ENCODE measurements around the gene THAP6.
"Not testable (repeated sequence)": the region's sequence is repeated elsewhere in the genome, so short reads cannot be mapped to it uniquely, and the experiment has no call there.

Gene THAP6

DNA sequence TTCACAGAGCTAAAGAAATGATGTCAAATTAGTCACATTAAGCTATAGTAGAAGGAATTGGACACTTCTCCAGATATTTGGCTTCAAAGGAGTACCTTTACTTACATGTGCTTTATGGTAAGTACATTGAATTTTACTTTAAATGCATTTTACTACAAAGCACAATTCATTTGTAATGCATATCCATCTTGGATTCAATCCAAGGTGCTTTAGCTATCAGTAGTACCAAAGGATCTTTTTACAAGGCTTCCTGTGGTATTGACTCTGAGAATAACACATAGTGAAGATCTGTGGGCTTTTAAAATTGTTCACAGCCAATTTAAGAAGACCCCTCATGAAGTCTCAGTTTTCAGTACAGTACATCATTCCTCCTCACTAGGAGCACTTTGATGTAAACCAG, 13.2 kb downstream of the THAP6 start:
- TF ChIP-seq, protein P1, sequence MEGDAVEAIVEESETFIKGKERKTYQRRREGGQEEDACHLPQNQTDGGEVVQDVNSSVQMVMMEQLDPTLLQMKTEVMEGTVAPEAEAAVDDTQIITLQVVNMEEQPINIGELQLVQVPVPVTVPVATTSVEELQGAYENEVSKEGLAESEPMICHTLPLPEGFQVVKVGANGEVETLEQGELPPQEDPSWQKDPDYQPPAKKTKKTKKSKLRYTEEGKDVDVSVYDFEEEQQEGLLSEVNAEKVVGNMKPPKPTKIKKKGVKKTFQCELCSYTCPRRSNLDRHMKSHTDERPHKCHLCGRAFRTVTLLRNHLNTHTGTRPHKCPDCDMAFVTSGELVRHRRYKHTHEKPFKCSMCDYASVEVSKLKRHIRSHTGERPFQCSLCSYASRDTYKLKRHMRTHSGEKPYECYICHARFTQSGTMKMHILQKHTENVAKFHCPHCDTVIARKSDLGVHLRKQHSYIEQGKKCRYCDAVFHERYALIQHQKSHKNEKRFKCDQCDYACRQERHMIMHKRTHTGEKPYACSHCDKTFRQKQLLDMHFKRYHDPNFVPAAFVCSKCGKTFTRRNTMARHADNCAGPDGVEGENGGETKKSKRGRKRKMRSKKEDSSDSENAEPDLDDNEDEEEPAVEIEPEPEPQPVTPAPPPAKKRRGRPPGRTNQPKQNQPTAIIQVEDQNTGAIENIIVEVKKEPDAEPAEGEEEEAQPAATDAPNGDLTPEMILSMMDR (IDR thresholded peaks at IDR 0.05; ENCODE audit: insufficient read depth, low read length, poor library complexity, severe bottlenecking), result no peak
- no peak overlapping the region for H3K4me3 ChIP-seq (replicated peaks; ENCODE audit: low read depth, low read length)
- no peaks in the 10 kb centered on the region for H3K27me3 ChIP-seq (replicated peaks; ENCODE audit: control insufficient read depth, insufficient read depth, low read length)
- H3K36me3 ChIP-seq (ENCODE audit: control insufficient read depth, insufficient read depth, low read length), result peaks cover 6% of the 10 kb centered on the region
- DNase-seq (ENCODE audit: extremely low read depth, insufficient read length), result no peak

DNA sequence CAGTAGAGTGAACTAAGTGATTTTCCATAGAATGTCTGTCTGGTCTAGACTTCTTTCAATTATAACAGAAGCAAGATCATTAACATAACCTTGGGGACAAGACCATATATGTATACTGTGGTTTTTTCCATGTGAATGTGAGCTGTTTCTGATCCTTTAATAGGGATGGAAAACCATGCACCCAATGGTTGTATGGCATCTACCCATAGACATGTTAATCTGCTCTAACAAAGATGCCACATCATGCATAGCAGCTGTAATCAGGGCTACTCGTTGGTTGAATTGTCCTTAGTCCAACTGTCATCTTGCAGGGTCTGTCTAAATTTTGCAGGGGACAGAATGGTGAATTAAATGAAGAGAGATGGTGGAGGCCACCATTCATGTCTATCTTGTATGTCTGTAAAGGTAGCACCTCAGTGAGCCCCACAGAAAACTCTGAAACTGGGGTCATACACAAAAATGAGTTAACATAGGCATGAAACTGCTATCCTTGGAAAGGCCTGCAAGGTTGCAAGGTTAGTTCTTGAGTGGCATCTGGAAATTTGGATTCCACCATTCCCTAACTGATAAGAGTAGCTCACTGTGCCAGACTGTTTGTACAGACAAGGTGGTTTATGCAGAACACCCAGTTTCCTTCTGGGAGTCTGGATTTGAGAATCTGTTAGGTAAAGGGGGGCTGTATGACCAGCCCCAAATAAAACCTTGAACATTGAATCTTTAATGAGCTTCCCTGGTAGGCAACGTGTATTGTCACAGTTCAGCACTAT, 16.5 kb downstream of the THAP6 start:
- H3K4me3 ChIP-seq (replicated peaks; ENCODE audit: low read depth, low read length), result no peak overlapping the region
- TF ChIP-seq, protein P1 (IDR thresholded peaks at IDR 0.05; ENCODE audit: insufficient read depth, low read length, poor library complexity, severe bottlenecking), result no peak
- no peak for DNase-seq (ENCODE audit: extremely low read depth, insufficient read length)
- H3K27me3 ChIP-seq (replicated peaks; ENCODE audit: control insufficient read depth, insufficient read depth, low read length), result no peaks in the 10 kb centered on the region
- peaks cover 5% of the 10 kb centered on the region for H3K36me3 ChIP-seq (ENCODE audit: control insufficient read depth, insufficient read depth, low read length)

DNA sequence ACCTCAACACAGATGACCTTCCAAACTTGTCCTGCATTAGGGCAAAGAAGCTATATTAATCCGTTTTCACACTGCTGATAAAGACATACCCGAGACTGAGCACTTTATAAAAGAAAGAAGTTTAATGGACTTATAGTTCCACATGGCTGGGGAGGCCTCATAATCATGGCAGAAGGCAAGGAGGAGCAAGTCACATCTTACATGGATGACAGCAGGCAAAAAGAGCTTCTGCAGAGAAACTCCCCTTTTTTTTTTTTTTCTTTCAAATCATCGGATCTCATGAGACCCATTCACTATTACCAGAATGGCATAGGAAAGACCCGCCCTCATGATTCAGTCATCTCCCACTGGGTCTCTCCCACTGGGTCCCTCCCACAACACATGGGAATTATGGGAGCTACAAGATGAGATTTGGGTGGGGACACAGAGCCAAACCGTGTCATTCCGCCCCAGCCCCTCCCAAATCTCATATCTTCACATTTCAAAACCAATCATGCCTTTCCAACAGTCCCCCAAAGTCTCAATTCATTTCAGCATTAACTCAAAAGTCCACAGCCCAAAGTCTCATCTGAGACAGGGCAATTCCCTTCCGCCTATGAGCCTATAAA, 17.4 kb downstream of the THAP6 start:
- H3K36me3 ChIP-seq (ENCODE audit: control insufficient read depth, insufficient read depth, low read length); H3K4me3 ChIP-seq (replicated peaks; ENCODE audit: low read depth, low read length); H3K27me3 ChIP-seq (replicated peaks; ENCODE audit: control insufficient read depth, insufficient read depth, low read length); DNase-seq (ENCODE audit: extremely low read depth, insufficient read length): not testable (repeated sequence)

DNA sequence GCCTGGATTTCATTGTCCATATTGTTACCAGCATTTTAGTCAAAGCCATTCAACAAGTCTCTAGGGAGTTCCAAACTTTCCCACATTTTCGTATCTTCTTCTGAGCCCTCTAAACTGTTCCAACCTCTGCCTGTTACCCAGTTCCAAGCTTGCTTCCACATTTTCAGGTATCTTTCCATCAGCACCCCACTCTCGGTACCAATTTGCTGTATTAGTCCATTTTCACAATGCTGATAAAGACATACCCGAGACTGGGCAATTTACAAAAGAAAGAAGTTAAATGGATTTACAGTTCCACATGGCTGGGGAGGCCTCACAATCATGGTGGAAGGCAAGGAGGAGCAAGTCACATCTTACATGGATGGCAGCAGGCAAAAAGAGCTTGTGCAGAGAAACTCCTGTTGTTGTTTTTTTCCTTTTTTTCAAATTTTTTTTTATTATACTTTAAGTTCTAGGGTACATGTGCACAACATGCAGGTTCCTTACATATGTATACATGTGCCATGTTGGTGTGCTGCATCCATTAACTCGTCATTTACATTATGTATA, 19.1 kb downstream of the THAP6 start:
- DNase-seq (ENCODE audit: extremely low read depth, insufficient read length); H3K36me3 ChIP-seq (ENCODE audit: control insufficient read depth, insufficient read depth, low read length); H3K27me3 ChIP-seq (replicated peaks; ENCODE audit: control insufficient read depth, insufficient read depth, low read length); H3K4me3 ChIP-seq (replicated peaks; ENCODE audit: low read depth, low read length): not testable (repeated sequence)

DNA sequence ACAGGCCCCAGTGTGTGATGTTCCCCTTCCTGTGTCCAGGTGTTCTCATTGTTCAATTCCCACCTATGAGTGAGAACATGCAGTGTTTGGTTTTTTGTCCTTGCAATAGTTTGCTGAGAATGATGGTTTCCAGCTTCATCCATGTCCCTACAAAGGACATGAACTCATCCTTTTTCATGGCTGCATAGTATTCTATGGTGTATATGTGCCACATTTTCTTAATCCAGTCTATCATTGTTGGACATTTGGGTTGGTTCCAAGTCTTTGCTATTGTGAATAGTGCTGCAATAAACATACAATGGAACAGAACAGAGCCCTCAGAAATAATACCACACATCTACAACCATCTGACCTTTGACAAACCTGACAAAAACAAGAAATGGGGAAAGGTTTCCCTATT, 19.7 kb downstream of the THAP6 start:
- not testable (repeated sequence) for H3K36me3 ChIP-seq (ENCODE audit: control insufficient read depth, insufficient read depth, low read length); H3K27me3 ChIP-seq (replicated peaks; ENCODE audit: control insufficient read depth, insufficient read depth, low read length); DNase-seq (ENCODE audit: extremely low read depth, insufficient read length); H3K4me3 ChIP-seq (replicated peaks; ENCODE audit: low read depth, low read length)

DNA sequence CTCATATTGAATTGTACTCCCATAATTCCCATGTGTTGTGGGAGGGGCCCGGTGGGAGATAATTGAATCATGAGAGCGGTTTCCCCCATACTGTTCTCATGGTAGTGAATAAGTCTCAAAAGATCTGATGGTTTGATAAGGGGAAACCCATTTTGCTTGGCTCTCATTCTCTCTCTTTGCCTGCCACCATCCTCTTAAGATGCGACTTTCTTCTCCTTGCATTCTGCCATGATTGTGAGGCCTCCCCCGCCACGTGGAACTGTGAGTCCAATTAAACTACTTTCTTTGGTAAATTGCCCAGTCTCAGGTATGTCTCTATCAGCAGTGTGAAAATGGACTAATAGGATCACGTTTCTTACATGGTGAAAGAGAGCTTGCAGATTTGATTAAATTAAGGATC, 23.0 kb downstream of the THAP6 start:
- H3K36me3 ChIP-seq (ENCODE audit: control insufficient read depth, insufficient read depth, low read length); H3K4me3 ChIP-seq (replicated peaks; ENCODE audit: low read depth, low read length); DNase-seq (ENCODE audit: extremely low read depth, insufficient read length); H3K27me3 ChIP-seq (replicated peaks; ENCODE audit: control insufficient read depth, insufficient read depth, low read length): not testable (repeated sequence)

DNA sequence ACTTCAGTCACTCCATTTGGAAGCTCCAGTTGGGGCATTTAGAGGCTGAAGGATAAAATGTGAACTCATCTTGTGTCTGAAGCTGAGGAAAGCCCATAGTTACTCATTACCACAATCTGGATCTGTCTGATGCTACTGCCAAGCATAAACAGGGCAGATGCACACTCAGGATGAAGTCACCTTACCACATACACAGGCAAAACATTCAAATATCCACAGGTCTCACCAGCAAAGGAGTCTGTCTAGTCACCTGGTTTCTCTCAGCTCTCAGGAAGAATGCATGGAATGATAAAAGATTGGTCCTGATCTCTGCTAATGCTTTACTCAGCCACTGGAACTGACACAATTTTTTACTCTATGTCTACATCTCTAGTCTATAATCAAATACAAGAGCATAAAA, 28.6 kb downstream of the THAP6 start:
- peaks cover 2% of the 10 kb centered on the region for H3K36me3 ChIP-seq (ENCODE audit: control insufficient read depth, insufficient read depth, low read length)
- no peak for DNase-seq (ENCODE audit: extremely low read depth, insufficient read length)
- H3K4me3 ChIP-seq (replicated peaks; ENCODE audit: low read depth, low read length), result no peak overlapping the region
- TF ChIP-seq, protein P1 (IDR thresholded peaks at IDR 0.05; ENCODE audit: insufficient read depth, low read length, poor library complexity, severe bottlenecking), result no peak
- no peaks in the 10 kb centered on the region for H3K27me3 ChIP-seq (replicated peaks; ENCODE audit: control insufficient read depth, insufficient read depth, low read length)

DNA sequence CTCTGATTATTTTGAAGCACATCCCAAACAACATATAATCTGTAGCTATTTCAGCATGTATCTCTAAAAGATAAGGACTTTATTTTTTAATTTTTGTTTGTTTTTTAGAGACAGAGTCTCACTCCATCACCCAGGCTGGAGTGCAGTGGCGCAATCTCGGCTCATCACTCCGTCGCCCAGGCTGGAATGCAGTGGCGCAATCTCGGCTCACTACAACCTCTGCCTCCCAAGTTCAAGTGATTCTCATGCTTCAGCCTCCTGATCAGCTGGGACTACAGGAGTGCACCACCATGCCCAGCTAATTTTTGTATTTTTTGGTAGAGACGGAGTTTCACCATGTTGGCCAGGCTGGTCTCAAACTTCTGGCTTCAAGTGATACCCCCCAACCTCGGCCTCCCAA, 29.9 kb downstream of the THAP6 start:
- not testable (repeated sequence) for DNase-seq (ENCODE audit: extremely low read depth, insufficient read length)

More for the DNA sequence above, 29.9 kb downstream of the THAP6 start:
- H3K27me3 ChIP-seq (replicated peaks; ENCODE audit: control insufficient read depth, insufficient read depth, low read length); H3K36me3 ChIP-seq (ENCODE audit: control insufficient read depth, insufficient read depth, low read length); H3K4me3 ChIP-seq (replicated peaks; ENCODE audit: low read depth, low read length): not testable (repeated sequence)

Measured in GM06990 (cell line).